Activated CD4-positive, alpha-beta T cell treated with anti-CD3 and anti-CD28 coated beads, Interleukin-2, amount 10 ng/mL, durations not matched to agents 7 days and 5 days (primary cell): ENCODE measurements around the gene C16orf86. TPM values are rescaled to one million over a fixed set of nuclear protein-coding genes. Genes with fewer than 3 reads are reported as not detected.
A peak's percentile ranks its signal among the peaks of the same experiment; 100 is the strongest.

Source experiments
- CTCF ChIA-PET: fragments of 350-600 bp; sonication (Branson Sonifier 250); formaldehyde crosslinking; loops from one replicate; lab custom pipeline; 2021; ENCODE audit warnings: antibody characterized with exemption; lab: Charles Lee
- POLR2A ChIA-PET: fragments of 350-600 bp; sonication (Branson Sonifier 250); formaldehyde crosslinking; loops from one replicate; lab custom pipeline; 2021; ENCODE audit warnings: antibody characterized with exemption; lab: Charles Lee
- DNase-seq: peaks from one replicate; pipeline ENCODE4 v3.0.0-alpha.2; 2020
- H3K27ac Mint-ChIP-seq: one replicate; pipeline ENCODE4 v1.8.0; 2021; ENCODE audit warnings: mild to moderate bottlenecking, moderate library complexity, mixed read lengths
- H3K27me3 Mint-ChIP-seq: one replicate; pipeline ENCODE4 v1.8.0; 2021; ENCODE audit warnings: mixed read lengths
- H3K36me3 Mint-ChIP-seq: one replicate; pipeline ENCODE4 v1.8.0; 2021; ENCODE audit warnings: low read depth, mixed read lengths
- H3K4me1 Mint-ChIP-seq: one replicate; pipeline ENCODE4 v1.8.0; 2021; ENCODE audit warnings: mixed read lengths
- H3K4me3 Mint-ChIP-seq: one replicate; pipeline ENCODE4 v1.8.0; 2021; ENCODE audit warnings: mild to moderate bottlenecking, moderate library complexity, mixed read lengths
- H3K9me3 Mint-ChIP-seq: one replicate; pipeline ENCODE4 v1.8.0; 2021; ENCODE audit warnings: mixed read lengths
- total RNA-seq, 2 experiments: library from RNA; stranded (reverse); gene quantifications; one replicate each; pipeline ENCODE4 v1.2.3, GENCODE V29; 2021

Gene C16orf86
- total RNA-seq, 2 experiments from 2014 or later, result 3.8 to 4.8 TPM

GRCh38 chr16:67656344-67657016, 10.1 kb upstream of the C16orf86 start:
- peaks cover 34% of the 10 kb centered on the region for H3K36me3 Mint-ChIP-seq
- CTCF ChIA-PET, result interaction anchor here (4.8 kb wide), 1 partner anchor 12 kb away, joined by 41 read pairs; the partner anchor contains the start of gene CARMIL2
- no peak for DNase-seq
- H3K27me3 Mint-ChIP-seq, result no peaks in the 10 kb centered on the region
- POLR2A ChIA-PET, result no interaction called here
- H3K9me3 Mint-ChIP-seq, result no peaks in the 10 kb centered on the region
- peaks cover 22% of the 10 kb centered on the region for H3K4me1 Mint-ChIP-seq
- no peak overlapping the region for H3K4me3 Mint-ChIP-seq
- H3K27ac Mint-ChIP-seq, result no peak overlapping the region

DNA sequence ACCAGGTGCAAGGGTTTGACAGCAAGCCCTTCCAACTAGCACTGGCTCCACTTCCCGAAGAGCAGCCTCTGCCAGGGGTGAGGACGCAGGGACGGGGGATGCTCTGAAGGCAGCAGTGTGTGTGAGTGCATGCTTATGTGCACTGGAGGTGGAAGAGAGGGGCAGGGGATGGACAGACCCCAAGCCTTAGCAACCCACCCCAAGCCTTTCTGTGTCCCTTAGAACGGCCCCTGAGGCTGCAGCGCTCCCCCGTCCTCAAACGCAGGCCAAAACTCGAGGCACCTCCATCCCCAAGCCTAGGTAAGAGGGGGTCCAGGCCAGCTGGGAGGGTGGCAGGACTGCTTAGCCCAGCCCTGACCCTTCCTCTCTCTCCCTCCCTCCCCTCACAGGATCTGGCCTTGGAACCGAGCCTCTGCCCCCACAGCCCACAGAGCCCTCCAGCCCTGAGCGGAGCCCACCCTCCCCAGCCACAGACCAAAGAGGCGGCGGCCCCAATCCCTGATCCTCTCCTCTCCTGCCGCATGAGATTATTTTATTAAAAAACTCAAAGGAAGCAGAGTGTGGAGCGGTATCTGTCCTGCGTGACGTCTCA, 9.5 kb upstream of the C16orf86 start:
- Mint-ChIP-seq H3K36me3 (peaks cover 28% of the 10 kb centered on the region), H3K4me3 (no peak overlapping the region), H3K9me3 (no peaks in the 10 kb centered on the region), H3K27me3 (no peaks in the 10 kb centered on the region), H3K27ac (no peak overlapping the region), H3K4me1 (peaks cover 26% of the 10 kb centered on the region)
- DNase-seq, result no peak
- CTCF ChIA-PET, result interaction anchor here (2.6 to 14.5 kb wide), 6 partner anchors 9 to 135 kb away, joined by 13 to 177 read pairs (median 20); partner anchors contain the start of genes C16orf86, CARMIL2 and CTCF
- POLR2A ChIA-PET, result no interaction called here

GRCh38 chr16:67657751-67658518, 8.7 kb upstream of the C16orf86 start:
- H3K27me3 Mint-ChIP-seq, result no peaks in the 10 kb centered on the region

DNA sequence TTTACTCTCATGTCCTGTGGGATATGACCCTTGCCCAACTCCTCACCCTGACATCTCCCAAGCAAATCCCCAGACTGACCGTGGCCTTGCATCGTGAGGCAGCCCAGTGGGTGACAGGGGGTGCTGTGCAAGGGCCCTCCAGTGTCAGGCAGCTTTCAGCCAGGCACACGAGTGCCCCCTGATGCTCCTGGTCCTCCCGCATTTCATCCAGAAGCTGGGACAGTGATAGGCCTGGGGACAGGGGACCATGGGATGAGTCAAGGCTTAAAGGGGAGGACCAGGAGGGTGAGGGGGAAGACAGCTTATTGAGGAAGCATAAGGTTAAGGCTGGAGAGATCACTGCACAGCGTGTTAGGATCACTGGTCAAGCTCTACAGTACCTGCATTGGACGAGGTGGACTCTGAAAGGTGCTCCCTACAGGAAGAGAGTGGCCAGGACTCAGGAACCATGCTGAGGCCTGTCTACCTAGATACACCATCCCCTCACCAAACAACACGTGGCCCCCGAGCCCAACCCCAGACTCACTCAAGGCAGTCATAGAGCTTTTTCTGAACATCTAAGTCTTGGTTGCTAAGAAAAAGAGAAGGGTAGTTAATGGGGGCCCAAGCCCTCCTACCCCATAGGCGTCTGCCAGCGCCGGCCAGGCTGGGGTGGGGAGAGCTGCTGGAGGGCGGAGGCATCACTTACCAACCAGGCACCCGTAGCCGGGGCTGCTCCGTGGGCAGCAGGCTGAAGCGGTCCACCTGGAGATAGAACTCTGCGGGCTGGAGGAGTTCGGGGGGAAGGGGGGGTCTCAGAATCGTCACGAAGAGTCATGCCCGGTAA, 7.6 kb upstream of the C16orf86 start:
- H3K27ac Mint-ChIP-seq, result peak overlapping the region; percentile 97
- ChIA-PET CTCF (interaction anchor here (0.5 to 14.5 kb wide), 13 partner anchors 9 to 337 kb away, joined by 3 to 177 read pairs (median 6); partner anchors contain the start of genes ATP6V0D1, C16orf86, CARMIL2 and CTCF), POLR2A (interaction anchor here (0.6 kb wide), 1 partner anchor 19 kb away, joined by 3 read pairs; no protein-coding TSS in a partner anchor)
- H3K4me1 Mint-ChIP-seq, result peaks cover 28% of the 10 kb centered on the region
- peak overlapping the region; percentile 87 for H3K4me3 Mint-ChIP-seq
- H3K9me3 Mint-ChIP-seq, result no peaks in the 10 kb centered on the region
- H3K36me3 Mint-ChIP-seq, result peaks cover 23% of the 10 kb centered on the region
- no peak for DNase-seq
- H3K27me3 Mint-ChIP-seq, result no peaks in the 10 kb centered on the region

More at GRCh38 chr16:67657751-67658518, 8.7 kb upstream of the C16orf86 start:
- peaks cover 25% of the 10 kb centered on the region for H3K36me3 Mint-ChIP-seq
- H3K9me3 Mint-ChIP-seq, result no peaks in the 10 kb centered on the region
- ChIA-PET CTCF (interaction anchor here (1.1 to 14.5 kb wide), 9 partner anchors 10 to 177 kb away, joined by 5 to 177 read pairs (median 14); partner anchors contain the start of genes ATP6V0D1, C16orf86, CARMIL2 and CTCF), POLR2A (no interaction called here)
- H3K27ac Mint-ChIP-seq, result peak overlapping the region; percentile 31
- H3K4me3 Mint-ChIP-seq, result peak overlapping the region; percentile 87
- peaks cover 27% of the 10 kb centered on the region for H3K4me1 Mint-ChIP-seq
- DNase-seq, result no peak

GRCh38 chr16:67659675-67660563, 6.7 kb upstream of the C16orf86 start, which contains the start of gene ACD:
Gene ACD, minus strand, starts transcription at chr16:67660260. Its CDS starts 40 bp downstream, at chr16:67660220.
- H3K36me3 Mint-ChIP-seq, result peaks cover 17% of the 10 kb centered on the region
- CTCF ChIA-PET, result interaction anchor here (0.5 to 14.5 kb wide), 11 partner anchors 8 to 179 kb away, joined by 3 to 177 read pairs (median 13); partner anchors contain the start of genes ATP6V0D1, C16orf86, CARMIL2 and CTCF

DNA sequence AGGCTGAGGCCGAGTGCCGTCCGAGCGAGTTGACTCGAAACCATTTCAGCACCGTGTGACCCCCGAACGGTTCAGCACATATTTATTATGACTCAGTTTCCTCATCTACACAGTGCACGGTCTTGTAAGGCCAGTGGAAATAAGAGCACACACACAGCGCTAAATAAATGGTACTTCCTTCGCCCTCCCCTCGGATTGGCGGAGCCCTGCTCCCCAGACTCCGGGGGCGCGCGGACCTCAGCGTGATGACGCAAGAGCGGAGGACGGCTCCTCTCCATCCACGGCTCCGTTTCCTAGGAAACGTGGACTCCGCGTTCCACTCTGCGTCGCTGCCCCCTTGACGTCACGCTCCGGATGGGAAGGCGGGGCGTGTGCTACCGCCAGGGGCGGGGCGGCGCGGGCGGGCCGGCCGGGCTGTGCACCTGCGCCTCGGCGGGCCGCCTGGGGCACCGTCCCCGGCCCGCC, 6.0 kb upstream of the C16orf86 start, which contains the start of gene PARD6A:
Gene PARD6A (plus strand): TSS at position 397 of the 465 bp plus-strand sequence. CDS start 79 bp downstream, outside the sequence.
- H3K36me3 Mint-ChIP-seq, result peaks cover 14% of the 10 kb centered on the region
- peak within 1 kb of the TSS; percentile 97 for H3K27ac Mint-ChIP-seq
- CTCF ChIA-PET, result interaction anchor here (0.6 to 14.5 kb wide), 7 partner anchors 13 to 205 kb away, joined by 3 to 177 read pairs (median 19); partner anchors contain the start of genes ATP6V0D1, CARMIL2 and CTCF
- POLR2A ChIA-PET, result interaction anchor here (0.6 to 1.3 kb wide), 4 partner anchors 16 to 140 kb away, joined by 3 to 6 read pairs (median 4); partner anchors contain the start of genes CARMIL2 and CTCF
- H3K9me3 Mint-ChIP-seq, result no peaks in the 10 kb centered on the region
- peak within 1 kb of the TSS; percentile 87 for H3K4me3 Mint-ChIP-seq
- H3K27me3 Mint-ChIP-seq, result no peaks in the 10 kb centered on the region
- H3K4me1 Mint-ChIP-seq, result peaks cover 36% of the 10 kb centered on the region
- DNase-seq, result peak; percentile 98

More at GRCh38 chr16:67659675-67660563, 6.7 kb upstream of the C16orf86 start, which contains the start of gene ACD:
- H3K9me3 Mint-ChIP-seq, result no peaks in the 10 kb centered on the region
- peak within 1 kb of the TSS; percentile 97 for H3K27ac Mint-ChIP-seq
- H3K4me3 Mint-ChIP-seq, result peak within 1 kb of the TSS; percentile 87
- POLR2A ChIA-PET, result interaction anchor here (0.6 to 1.3 kb wide), 5 partner anchors 15 to 139 kb away, joined by 3 to 6 read pairs (median 3); partner anchors contain the start of genes CARMIL2 and CTCF
- H3K4me1 Mint-ChIP-seq, result peaks cover 34% of the 10 kb centered on the region
- DNase-seq, result peak; percentile 92
- H3K27me3 Mint-ChIP-seq, result no peaks in the 10 kb centered on the region

GRCh38 chr16:67661101-67661761, 5.4 kb upstream of the C16orf86 start:
- H3K4me1 Mint-ChIP-seq, result peaks cover 39% of the 10 kb centered on the region
- DNase-seq, result no peak
- H3K36me3 Mint-ChIP-seq, result peaks cover 10% of the 10 kb centered on the region

DNA sequence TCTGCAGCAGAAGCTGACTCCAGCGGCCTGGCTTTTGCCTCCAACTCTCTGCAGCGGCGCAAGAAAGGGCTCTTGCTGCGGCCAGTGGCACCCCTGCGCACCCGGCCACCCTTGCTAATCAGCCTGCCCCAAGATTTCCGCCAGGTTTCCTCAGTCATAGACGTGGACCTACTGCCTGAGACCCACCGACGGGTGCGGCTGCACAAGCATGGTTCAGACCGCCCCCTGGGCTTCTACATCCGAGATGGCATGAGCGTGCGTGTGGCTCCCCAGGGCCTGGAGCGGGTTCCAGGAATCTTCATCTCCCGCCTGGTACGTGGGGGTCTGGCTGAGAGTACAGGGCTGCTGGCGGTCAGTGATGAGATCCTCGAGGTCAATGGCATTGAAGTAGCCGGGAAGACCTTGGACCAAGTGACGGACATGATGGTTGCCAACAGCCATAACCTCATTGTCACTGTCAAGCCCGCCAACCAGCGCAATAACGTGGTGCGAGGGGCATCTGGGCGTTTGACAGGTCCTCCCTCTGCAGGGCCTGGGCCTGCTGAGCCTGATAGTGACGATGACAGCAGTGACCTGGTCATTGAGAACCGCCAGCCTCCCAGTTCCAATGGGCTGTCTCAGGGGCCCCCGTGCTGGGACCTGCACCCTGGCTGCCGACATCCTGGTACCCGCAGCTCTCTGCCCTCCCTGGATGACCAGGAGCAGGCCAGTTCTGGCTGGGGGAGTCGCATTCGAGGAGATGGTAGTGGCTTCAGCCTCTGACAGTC, 4.5 kb upstream of the C16orf86 start:
- no peaks in the 10 kb centered on the region for H3K27me3 Mint-ChIP-seq
- no peak overlapping the region for H3K27ac Mint-ChIP-seq
- ChIA-PET CTCF (interaction anchor here (0.8 to 14.5 kb wide), 8 partner anchors 17 to 178 kb away, joined by 3 to 177 read pairs (median 6); partner anchors contain the start of gene CARMIL2), POLR2A (no interaction called here)
- DNase-seq, result no peak
- no peaks in the 10 kb centered on the region for H3K9me3 Mint-ChIP-seq
- peaks cover 10% of the 10 kb centered on the region for H3K36me3 Mint-ChIP-seq
- H3K4me3 Mint-ChIP-seq, result peak overlapping the region; percentile 87
- peaks cover 42% of the 10 kb centered on the region for H3K4me1 Mint-ChIP-seq

More at GRCh38 chr16:67661101-67661761, 5.4 kb upstream of the C16orf86 start:
- ChIA-PET CTCF (interaction anchor here (0.6 to 14.5 kb wide), 2 partner anchors 139 to 204 kb away, joined by 3 to 177 read pairs; no protein-coding TSS in a partner anchor), POLR2A (interaction anchor here (0.6 to 1.3 kb wide), 2 partner anchors 16 to 23 kb away, joined by 4 read pairs; partner anchors contain the start of gene CARMIL2)
- Mint-ChIP-seq H3K4me3 (peak overlapping the region; percentile 87), H3K27ac (peak overlapping the region; percentile 83), H3K9me3 (no peaks in the 10 kb centered on the region), H3K27me3 (no peaks in the 10 kb centered on the region)

DNA sequence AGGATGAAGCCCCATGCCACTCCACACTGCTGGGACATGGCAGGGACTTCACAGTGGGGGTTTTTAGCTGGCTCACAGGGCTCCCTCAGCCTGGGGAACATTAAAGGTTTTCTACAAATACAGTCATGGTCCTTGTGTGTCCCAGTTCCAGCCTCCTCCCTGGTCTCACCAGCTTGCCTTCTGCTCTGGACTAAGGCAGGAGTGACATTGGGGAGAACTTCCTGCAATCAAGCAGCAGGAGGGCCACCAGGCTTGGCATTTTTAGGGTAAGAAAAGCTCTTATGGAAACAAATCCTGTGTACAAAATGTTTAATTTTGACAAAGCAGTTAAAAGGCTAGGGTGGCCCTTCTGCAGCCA, 4.0 kb upstream of the C16orf86 start:
- no peak overlapping the region for H3K27ac Mint-ChIP-seq
- no peaks in the 10 kb centered on the region for H3K27me3 Mint-ChIP-seq
- H3K9me3 Mint-ChIP-seq, result no peaks in the 10 kb centered on the region
- POLR2A ChIA-PET, result no interaction called here
- H3K4me1 Mint-ChIP-seq, result peaks cover 48% of the 10 kb centered on the region
- DNase-seq, result no peak
- peaks cover 8% of the 10 kb centered on the region for H3K36me3 Mint-ChIP-seq
- H3K4me3 Mint-ChIP-seq, result no peak overlapping the region
- CTCF ChIA-PET, result interaction anchor here (0.8 to 14.5 kb wide), 12 partner anchors 14 to 178 kb away, joined by 3 to 177 read pairs (median 4); partner anchors contain the start of gene CARMIL2
